ENCODE measurements around the gene GPRC5A.
A peak's percentile ranks its signal among the peaks of the same experiment; 100 is the strongest.

GPRC5A gene

DNA sequence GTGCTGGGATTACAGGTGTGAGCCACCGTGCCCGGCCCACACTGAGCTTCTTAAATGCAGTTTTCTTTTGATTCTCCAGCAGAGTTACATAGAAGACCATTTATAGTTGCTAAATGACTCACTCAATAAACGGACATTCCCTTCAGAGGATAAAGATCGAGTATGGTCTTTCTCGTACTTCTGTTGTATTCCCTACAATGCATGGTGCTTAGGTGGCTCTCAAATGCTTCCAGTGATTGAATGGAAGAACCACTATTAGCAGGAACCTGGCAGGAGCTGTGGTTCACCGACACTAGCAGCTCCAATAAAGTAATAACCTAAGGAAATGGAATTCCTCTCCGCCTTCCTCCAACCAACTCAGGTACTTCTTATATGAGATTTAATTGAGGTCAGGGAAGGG, 3.9 kb upstream of the GPRC5A start:
- DNase-seq: no peak

DNA sequence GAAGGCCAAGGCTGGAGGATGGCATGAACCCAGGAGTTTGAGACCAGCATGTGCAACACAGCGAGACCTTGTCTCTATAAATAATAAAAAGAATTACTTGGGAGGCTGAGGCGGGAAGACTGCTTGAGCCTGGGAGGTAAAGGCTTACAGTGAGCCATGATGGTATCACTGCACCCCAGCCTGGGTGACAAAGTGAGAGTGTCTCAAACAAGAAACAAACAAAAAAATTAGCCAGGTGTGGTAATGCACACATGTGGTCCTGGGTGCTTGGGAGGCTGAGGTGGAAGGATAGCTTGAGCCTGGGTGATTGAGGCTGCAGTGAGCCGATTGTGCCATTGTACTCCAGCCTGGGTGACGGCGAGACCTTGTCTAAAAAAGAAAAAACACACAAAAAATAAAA, 1.7 kb upstream of the GPRC5A start:
- DNase-seq: no peak

DNA sequence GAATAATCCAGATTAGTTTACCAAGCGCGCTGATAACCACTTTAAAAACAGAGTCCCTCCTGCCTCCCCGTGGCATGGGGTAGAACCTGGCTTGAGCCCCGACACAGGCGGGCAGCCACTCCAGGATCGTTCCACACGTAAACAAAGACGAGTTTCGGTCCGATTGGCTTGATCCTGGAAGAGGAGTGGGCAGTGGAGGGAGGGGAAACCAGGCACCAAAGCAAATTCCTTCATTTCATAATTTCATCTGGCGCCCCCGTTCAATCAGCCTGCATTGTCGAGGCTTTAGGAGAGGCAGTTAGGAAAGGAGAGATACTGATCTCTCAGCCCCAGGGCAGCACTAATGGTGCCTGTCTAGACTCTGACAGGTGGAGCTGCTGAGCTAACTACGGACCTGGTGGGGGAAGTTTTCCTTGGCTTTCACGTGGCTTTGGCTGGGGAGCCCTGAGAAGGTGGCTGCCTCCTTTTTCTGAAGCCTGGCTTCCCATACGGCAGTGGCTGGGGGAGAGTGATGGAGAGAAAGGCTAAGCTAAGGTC, 751 bp upstream of the GPRC5A start:
- DNase-seq: no peak

DNA sequence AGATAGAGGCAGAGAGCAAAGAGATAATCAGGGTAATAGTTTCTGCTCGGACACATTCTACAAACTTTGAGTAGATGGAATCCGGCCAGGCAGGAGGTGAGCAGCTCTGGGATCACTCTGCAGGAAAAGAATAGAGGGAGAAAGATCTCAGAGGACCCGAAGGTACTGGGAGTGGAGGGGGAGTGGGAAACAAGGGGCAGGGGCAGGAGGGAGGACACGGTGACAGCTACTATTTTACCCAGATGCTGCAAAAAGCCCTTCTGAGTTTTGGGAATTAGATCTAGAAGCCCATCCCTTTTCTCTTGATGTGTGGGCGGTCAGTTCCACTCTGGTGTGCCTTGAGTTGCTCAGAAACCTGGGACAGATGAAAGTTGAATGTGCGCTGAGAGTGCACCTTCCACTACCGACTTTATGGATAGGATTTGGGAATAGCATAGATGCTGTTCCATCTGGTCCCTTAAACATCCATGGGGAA, 556 bp downstream of the GPRC5A start:
- DNase-seq: no peak

DNA sequence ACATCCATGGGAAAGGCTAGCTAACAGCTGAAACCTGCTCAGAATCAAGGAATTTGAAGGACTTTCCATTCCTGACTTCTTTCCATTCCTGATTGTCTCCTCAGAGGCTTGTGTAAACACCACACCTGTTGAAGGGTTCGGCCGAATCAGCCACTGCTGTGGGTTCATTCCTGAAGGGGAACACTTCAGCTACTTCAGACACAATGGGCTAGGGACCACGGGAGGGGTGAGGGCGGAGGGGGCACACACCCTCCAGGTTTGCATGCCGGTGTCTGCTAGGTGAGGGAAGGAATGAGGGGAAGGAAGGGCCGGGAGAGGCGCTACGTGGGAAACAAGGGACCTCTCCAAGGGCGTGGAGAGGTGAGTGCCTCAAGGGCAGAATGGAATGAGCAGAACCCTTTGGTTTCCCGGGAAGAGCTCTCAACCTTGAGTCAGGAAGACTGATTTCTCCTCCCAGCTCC, 1.3 kb downstream of the GPRC5A start:
- DNase-seq: no peak

DNA sequence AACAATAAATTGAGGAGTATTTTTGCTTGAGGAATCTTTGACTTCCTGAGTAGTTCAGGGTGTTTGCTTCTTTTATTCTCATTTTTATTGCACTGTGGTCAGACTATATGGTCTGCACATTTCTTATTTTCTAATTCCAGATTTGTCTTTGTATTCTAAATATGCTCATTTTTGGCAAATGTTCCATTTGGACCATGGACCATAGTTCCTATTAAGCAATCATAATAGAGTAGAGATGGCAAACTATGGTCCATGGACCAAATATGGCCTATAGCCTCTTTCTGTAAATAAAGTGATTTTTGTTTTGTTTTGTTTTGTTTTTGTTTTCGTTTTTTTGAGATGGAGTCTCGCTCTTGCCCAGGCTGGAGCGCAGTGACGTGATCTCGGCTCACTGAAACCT, 2.1 kb downstream of the GPRC5A start:
- DNase-seq: no peak

DNA sequence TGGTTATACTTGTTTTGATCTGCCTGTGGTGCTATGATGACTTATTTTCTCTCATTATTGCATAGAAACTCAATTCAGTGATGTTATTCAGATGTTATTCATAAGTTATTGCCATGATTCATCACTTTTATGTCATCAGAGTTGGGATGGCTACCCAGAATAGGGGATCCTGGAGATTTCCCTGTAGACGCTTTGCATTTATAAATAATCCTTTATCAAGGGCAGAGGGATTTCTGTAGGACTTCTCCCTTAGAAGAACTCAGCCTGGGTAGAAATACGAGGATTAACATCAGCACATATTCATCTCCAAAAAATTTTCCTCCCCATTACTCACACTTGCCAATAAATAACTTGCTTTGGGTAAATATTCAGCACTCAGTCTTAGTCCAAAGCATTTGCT, 4.9 kb downstream of the GPRC5A start:
- no peak for DNase-seq

DNA sequence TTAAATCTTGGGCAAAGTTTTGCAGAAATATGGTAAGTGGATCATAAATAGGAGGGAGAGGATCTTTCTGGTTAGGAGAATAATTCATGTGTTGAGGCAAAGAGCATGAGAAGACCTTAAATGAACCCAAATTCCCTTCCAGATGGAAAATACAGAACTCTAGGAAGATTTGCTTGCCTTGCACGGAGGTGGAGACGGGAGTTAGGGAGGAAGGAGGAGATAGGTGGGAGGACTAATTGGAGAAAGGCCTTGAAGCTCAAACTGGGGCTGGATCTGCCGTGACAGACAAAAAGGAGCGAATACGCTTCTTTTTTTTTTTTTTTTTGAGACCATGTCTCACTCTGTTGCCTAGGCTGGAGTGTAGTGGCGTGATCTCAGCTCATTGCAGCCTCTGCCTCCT, 5.9 kb downstream of the GPRC5A start:
- DNase-seq: no peak

DNA sequence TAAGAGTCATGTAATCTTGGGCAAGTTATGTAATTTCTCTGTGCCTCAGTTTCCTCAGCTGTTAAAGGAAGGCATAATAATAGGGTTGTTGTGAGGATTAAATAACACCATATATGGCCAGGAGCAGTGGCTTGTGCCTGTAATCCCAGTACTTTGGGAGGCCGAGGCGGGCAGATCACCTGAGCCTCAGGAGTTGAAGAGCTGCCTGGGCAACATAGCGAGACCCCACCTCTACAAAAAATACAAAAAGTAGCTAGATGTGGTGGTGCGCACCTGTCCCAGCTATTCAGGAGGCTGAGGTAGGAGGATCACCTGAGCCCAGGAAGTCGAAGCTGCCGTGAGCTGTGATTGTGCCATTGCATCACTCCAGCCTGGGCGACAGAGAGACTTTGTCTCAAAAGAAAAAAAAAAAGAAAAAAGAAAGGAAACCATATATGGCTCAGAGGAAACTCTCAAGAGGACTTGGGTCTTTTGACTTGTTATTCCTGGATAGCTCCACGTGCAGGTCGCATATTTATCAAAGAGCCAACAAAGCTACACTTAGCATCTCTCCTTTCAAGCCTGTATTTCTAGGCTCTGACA, 6.9 kb downstream of the GPRC5A start:
- no peak for DNase-seq

DNA sequence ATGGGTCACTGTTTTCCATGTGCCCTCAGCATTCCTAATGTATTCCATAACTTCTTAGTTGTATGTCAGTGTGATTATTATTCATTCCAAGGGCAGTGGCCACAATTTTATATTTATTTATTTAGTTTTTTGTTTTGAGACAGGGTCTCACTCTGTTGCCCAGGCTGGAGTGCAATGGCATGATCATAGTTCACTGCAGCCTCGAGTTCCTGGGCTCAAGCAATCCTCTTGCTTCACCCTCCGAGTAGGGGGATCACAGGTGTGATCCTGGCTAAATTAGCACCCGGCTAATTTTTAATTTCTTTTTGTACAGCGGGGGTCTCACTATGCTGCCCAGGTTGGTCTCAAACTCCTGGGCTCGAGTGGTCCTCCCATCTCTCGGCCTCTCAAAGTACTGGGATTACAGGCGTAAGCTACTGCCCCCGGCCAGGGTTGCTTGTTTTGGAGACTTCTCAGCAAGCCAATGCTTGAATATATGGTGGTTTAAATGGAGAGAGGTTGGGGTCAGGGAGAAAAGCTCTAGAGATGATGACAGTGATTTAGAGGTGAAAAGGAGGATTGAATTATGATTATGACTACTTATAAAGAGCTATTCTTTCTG, 7.6 kb downstream of the GPRC5A start:
- DNase-seq: no peak

DNA sequence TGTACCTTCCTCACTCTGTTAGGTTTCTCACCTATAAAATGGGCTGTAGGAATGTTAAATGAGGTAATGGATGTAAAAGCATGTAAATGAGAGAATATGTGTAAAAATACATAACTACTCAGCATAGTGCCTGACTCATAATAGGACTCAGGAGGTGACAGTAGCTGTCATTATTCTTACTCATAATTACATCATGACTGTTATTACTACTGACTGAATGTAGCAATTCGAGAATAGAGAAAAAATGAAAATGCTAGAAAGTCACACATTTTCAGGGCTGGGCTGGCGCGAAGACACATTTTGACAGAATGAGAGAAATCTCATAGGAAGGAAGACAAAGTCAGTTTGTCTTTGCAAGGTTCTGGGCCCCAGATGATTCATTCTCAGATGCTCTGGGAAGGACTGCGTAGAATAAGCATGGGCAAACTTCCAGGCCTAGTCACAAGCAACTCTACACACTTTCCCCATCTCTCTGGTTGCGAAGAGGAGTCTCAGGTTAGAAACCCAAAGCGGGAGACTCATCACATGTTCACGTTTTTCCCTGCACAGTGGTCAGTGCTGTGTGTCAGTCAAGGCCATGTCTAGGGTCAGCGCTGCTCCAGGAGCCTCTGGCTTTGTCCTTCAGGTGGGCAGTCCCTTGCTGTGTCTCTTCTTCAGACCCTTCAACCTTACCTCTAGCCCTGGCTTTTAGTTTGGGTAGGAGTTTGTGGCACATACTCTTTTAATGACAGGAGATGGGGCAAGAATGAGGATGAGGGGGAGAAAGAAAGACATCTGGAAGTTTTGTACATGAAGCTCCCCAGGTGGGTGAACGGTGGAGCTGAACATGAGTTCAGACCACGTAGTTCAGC, 8.4 kb downstream of the GPRC5A start:
- no peak for DNase-seq

DNA sequence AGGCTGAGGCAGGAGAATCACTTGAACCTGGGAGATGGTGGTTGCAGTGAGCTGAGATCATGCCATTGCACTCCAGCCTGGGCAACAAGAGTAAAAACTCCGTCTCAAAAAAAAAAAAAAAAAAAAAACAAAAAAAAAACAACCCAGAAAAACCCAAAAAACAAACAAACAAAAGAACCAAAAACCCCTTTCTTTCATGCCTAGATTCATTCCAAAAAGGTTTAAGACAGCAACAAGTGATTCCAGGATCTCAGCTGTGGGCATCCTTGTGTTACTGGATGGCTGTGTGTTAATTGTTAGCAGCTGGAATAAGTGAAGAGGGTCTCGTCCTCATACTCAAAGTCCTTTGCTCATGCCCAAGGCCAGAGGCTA, 9.4 kb downstream of the GPRC5A start:
- no peak for DNase-seq

DNA sequence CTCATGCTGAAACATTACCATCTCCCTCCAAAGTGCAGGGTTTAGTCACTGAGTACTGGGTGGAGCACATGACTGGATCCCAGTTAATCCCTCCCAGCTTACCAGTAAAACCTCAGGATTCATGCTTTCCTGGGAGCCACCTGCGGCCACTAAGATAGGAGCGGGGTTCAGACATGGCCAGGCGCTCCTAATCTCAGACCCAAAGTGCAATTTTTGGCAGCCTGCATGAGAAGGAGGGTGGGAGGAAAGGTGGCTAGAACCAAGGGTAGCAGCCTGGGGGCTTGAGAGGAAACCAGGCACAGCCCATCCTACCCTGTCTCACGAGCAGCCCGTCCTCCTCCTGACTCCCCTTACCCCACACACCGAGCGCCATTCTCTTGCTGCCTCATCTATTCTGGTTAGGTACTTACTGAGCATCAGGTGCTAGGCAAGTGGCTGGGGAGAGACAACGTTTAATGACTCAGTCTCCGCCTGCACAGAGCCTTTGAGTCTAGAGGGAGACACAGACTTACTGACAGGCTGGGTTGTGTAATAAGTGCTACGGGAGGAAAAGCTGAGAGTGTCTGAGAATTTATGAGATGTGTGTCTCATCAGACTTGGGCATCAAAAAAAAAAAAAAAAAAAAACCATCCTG, 9.9 kb downstream of the GPRC5A start:
- DNase-seq: peak; percentile 65

DNA sequence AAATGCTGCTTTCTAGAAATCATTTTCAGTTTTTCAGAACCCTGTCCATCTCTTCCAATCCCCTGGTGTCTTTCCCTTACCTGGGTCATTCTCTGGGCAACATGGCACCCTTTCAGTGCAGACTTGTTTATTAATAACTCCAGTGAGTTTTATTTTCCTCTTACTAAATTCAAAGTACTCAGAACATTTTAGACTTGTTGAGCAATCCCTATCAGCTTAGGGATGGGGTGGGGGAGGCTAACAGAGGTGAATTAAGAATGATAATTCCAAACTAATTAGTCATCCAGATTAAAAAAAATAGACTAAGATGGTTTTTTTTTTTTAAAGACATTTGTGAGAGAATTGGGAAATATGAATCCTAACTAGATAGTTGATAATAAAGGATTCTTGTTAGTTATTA, 10.7 kb downstream of the GPRC5A start:
- DNase-seq: no peak

DNA sequence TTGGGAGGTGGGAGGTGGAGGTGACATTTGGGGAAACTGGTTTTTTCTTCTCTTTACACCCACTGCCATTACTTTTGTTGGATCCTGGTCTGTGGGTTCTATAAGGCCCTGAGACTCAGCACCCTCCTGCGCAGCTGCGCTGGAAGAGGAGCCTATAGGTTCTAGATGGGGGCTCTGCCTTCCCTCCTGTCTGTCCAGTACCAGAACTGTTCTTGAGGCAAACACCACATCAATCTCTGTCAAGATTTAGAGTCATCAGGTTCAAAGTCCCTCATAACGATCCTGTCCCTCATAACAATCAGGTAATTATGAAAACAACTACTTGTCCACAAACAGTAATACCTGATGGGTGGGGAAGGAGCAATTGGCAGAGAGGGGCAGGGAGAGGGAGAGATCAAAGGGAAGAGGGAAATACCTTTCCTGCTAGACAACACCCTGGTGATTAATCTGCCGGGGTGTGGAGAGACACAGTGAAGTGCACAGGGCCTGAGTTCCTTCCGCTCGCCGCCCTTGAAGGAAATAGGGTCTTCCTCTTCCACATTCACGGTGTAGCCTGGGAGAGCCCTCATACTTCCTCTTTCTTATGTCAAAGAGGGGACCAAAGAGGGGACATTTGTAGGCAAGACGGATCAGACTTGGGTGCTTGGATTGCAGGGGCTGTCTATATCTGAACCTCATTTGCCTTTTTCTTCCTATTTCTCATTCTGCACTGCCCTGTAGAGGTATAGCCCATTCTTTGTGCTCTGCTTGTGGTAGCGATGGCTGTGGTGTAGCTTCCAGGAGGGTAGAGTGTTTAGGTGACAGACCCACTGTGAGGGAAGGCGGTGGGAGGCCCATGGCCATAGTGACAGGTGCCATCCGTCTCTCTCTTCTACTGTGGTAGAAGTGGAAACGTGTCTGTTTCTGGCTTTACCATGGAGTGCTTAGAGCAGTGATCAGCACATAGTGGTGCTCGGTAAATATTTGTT, 12.6 kb downstream of the GPRC5A start:
- no peak for DNase-seq

DNA sequence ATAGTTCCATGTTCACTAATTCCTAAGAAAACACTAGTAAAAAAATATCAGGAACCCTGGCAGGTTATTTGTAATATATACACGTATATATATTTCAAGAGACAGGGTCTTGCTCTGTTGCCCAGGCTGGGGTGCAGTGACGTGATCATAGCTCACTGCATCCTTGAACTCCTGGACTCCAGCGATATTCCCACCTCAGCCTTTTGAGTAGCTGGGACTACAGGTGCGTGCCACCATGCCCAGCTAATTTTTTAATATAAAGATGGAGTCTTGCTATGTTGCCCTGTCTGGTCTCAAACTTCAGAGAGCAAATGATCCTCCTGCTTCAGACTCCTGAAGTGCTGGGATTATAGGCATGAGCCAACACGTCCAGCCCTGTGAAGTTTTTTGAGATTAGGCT, 16.2 kb downstream of the GPRC5A start:
- DNase-seq: no peak

DNA sequence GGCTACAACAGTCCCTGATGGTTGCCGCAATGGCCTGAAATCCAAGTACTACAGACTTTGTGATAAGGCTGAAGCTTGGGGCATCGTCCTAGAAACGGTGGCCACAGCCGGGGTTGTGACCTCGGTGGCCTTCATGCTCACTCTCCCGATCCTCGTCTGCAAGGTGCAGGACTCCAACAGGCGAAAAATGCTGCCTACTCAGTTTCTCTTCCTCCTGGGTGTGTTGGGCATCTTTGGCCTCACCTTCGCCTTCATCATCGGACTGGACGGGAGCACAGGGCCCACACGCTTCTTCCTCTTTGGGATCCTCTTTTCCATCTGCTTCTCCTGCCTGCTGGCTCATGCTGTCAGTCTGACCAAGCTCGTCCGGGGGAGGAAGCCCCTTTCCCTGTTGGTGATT, 16.9 kb downstream of the GPRC5A start:
- no peak for DNase-seq

DNA sequence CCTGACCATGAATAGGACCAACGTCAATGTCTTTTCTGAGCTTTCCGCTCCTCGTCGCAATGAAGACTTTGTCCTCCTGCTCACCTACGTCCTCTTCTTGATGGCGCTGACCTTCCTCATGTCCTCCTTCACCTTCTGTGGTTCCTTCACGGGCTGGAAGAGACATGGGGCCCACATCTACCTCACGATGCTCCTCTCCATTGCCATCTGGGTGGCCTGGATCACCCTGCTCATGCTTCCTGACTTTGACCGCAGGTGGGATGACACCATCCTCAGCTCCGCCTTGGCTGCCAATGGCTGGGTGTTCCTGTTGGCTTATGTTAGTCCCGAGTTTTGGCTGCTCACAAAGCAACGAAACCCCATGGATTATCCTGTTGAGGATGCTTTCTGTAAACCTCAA, 17.3 kb downstream of the GPRC5A start:
- no peak for DNase-seq

DNA sequence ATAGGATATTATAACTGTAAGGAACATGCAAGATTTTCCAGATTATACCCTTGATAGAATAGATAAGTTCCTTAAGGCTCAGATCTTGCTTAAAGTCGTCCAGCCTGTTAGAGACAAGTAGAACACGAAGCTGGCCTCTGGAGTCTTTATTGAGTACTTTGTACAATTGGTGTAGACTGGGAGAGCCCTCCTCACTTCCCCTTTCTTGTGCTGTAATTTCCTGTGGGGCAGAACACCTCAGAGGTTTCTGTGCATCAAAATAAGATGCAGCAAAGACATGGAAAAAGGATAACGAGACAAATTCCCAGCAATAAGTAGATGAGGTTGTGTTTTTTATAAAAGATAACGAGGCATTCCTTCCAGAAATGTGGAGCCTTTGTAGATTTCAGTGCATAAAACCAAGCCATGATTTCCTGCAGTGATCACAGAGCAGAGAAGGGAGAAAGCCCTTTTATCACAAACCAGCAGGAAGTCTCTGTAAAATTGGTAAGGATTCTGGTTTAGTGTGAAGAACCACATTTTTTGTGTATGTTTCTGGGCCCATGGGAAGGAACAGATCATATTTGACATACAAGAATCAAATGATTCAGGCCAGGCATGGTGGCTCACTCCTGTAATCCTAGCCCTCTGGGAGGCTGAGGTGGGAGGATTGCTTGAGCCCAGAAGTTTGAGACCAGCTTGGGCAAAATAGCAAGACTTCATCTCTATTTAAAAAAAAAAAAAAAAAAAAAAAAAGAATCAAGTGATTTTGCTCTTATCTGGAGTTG, 18.0 kb downstream of the GPRC5A start:
- peak; percentile 65 for DNase-seq

DNA sequence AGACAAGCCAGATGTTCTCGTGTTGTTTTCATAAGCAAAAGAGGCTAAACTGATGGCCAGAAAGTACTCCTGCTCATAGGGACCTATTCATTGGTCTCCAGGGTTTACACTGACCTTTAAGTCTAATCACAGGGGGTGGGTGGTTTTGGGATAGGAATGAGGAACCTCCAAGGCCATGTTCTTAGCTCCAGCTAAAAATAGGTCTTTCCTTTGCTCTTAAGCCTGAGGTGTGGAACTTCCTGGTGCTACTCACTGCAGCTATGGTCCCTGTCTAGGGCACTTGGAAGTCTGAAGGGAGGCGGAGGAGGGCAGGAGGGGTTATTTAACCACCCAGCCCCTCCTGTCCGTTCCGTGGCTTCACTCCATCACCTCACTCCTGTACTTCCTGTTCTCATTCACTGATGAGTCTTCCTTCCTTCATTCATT, 18.6 kb downstream of the GPRC5A start:
- DNase-seq: peak; percentile 25

DNA sequence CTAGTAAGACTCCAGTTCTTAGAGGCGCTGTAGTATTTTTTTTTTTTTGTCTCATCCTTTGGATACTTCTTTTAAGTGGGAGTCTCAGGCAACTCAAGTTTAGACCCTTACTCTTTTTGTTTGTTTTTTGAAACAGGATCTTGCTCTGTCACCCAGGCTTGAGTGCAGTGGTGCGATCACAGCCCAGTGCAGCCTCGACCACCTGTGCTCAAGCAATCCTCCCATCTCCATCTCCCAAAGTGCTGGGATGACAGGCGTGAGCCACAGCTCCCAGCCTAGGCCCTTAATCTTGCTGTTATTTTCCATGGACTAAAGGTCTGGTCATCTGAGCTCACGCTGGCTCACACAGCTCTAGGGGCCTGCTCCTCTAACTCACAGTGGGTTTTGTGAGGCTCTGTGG, 21.3 kb downstream of the GPRC5A start:
- no peak for DNase-seq
